ENCODE measurements around the gene CFB.
A peak's percentile ranks its signal among the peaks of the same experiment; 100 is the strongest.

CFB gene

DNA sequence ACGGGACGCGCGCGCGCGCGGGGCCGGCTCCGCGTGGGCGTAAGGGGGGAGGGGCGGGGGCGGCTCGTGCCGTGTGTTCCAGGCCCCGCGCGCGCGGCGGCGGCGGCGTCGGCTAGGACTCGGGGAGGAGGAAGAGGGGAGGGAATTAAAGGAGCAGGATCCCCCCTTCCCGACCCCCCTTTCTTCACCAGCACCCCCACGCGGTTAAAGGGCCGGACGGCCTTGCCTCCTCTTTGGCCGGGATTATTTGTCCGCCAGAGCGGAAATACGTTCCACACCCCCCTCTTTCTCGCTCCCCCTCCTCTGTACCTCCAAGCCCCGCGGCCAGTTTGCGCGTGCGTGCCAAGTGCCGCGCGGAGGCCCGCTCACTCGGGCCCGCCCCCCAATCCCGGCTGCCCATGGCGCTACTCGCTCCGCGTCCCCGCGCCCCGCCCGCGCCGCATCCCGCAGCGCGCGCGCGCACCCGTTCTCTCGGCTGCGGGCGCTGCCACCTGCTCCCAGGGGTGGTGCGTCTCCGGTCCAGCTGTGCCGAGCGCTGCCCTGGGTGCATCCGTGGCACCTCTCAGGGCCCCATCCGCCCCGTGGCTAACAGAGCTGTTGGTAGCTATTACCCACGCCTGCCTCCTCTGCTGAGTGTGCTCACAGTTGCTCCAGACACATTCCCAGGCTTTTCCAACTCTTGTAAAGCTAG lies 43.8 kb upstream of the CFB start, which contains the start of gene ZBTB12:
ZBTB12 (minus strand) TSS at position 134 of the 691 bp plus-strand sequence. CDS start 781 bp downstream, outside the sequence.
- H3F3A ChIP-seq (ENCODE audit: control insufficient read depth, insufficient read depth) = peaks cover 17% of the 10 kb centered on the region

DNA sequence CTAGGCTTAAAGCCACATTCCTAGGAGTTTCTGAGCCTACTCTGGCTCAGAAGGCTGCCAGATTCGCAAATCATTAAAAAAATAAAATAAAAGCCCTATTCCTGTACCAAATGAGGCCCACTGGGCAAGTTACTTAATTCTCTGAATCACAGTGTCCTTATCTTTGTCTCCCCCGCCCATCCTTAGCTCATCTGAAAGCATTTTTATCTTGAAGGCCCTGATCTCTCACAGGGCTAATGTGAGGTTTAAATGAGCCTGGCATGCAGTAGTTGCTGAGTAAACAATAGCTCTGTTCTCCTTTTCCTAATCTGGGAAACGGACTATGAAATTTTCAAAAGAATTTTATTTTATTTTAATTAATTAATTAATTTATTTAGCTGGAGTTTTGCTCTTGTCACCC lies 41.9 kb upstream of the CFB start:
- Histone ChIP-seq H3K9me3 (ENCODE audit: control insufficient read depth, insufficient read depth, low read length) (no peaks in the 10 kb centered on the region), H3K4me3 (ENCODE audit: low read length) (no peak overlapping the region), H3K79me2 (ENCODE audit: control insufficient read depth, low read length) (peaks cover 13% of the 10 kb centered on the region), H3K27me3 (ENCODE audit: control insufficient read depth, low read length) (peaks cover 23% of the 10 kb centered on the region), H3K36me3 (ENCODE audit: control insufficient read depth, low read length) (no peaks in the 10 kb centered on the region; the same call in 1 of the 2 replicates), H3K4me2 (ENCODE audit: low read length) (no peak overlapping the region), H3K9me2 (replicated peaks; ENCODE audit: control insufficient read depth, low read length) (no peaks in the 10 kb centered on the region), H3F3A (ENCODE audit: control insufficient read depth, insufficient read depth) (peaks cover 17% of the 10 kb centered on the region), H3K4me1 (ENCODE audit: control insufficient read depth, low read length) (peaks cover 29% of the 10 kb centered on the region), H4K20me1 (ENCODE audit: control insufficient read depth, insufficient read depth, low read depth, low read length) (no peaks in the 10 kb centered on the region), H3K27ac (ENCODE audit: low read depth, low read length) (no peak overlapping the region)
- TF ChIP-seq, protein P1, sequence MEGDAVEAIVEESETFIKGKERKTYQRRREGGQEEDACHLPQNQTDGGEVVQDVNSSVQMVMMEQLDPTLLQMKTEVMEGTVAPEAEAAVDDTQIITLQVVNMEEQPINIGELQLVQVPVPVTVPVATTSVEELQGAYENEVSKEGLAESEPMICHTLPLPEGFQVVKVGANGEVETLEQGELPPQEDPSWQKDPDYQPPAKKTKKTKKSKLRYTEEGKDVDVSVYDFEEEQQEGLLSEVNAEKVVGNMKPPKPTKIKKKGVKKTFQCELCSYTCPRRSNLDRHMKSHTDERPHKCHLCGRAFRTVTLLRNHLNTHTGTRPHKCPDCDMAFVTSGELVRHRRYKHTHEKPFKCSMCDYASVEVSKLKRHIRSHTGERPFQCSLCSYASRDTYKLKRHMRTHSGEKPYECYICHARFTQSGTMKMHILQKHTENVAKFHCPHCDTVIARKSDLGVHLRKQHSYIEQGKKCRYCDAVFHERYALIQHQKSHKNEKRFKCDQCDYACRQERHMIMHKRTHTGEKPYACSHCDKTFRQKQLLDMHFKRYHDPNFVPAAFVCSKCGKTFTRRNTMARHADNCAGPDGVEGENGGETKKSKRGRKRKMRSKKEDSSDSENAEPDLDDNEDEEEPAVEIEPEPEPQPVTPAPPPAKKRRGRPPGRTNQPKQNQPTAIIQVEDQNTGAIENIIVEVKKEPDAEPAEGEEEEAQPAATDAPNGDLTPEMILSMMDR (IDR thresholded peaks at IDR 0.05; ENCODE audit: low read depth, low read length, poor library complexity, severe bottlenecking) = no peak
- no peak for TF ChIP-seq EZH2phosphoT487 (IDR thresholded peaks at IDR 0.05; ENCODE audit: borderline replicate concordance, low read length)

More for the DNA sequence above, 43.8 kb upstream of the CFB start, which contains the start of gene ZBTB12:
- H3K79me2 ChIP-seq (ENCODE audit: control insufficient read depth, low read length) = peaks cover 29% of the 10 kb centered on the region
- H4K20me1 ChIP-seq (ENCODE audit: control insufficient read depth, insufficient read depth, low read depth, low read length) = no peaks in the 10 kb centered on the region
- no peaks in the 10 kb centered on the region for H3K9me3 ChIP-seq (ENCODE audit: control insufficient read depth, insufficient read depth, low read length)
- H3K36me3 ChIP-seq (ENCODE audit: control insufficient read depth, low read length) = peaks cover 4% of the 10 kb centered on the region
- H3K27ac ChIP-seq (ENCODE audit: low read depth, low read length) = 0 out of 2 replicates have a peak within 1 kb of the TSS, but pooled peaks have one; percentile 33
- H3K4me2 ChIP-seq (ENCODE audit: low read length) = peak within 1 kb of the TSS; percentile 65
- H3K27me3 ChIP-seq (ENCODE audit: control insufficient read depth, low read length) = peaks cover 17% of the 10 kb centered on the region
- H3K4me3 ChIP-seq (ENCODE audit: low read length) = peak within 1 kb of the TSS; percentile 70
- peaks cover 31% of the 10 kb centered on the region for H3K4me1 ChIP-seq (ENCODE audit: control insufficient read depth, low read length)
- TF ChIP-seq, protein P1 (IDR thresholded peaks at IDR 0.05; ENCODE audit: low read depth, low read length, poor library complexity, severe bottlenecking) = no peak
- TF ChIP-seq EZH2phosphoT487 (IDR thresholded peaks at IDR 0.05; ENCODE audit: borderline replicate concordance, low read length) = no peak
- no peaks in the 10 kb centered on the region for H3K9me2 ChIP-seq (replicated peaks; ENCODE audit: control insufficient read depth, low read length)

DNA sequence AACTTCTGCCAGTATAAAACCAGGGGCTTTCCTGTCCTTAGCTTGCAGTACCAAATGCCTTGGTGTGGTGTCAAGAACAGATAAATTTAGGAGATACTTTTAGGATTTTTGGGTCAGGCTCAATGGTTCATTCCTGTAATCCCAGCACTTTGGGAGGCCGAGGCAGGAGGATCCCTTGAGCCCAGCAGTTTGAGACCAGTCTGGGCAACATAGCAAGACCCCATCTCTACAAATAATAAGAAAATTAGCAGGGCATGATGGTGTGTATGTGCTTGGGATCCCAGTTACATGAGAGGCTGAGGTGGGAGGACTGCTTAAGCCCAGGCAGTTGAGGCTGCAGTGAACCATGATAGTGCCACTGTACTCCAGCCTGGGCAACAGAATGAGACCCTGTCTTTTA lies 40.9 kb upstream of the CFB start:
- Histone ChIP-seq H3K4me3 (ENCODE audit: low read length) (no peak overlapping the region), H3K79me2 (ENCODE audit: control insufficient read depth, low read length) (peaks cover 8% of the 10 kb centered on the region), H3K36me3 (ENCODE audit: control insufficient read depth, low read length) (no peaks in the 10 kb centered on the region; the same call in 1 of the 2 replicates), H3F3A (ENCODE audit: control insufficient read depth, insufficient read depth) (peaks cover 12% of the 10 kb centered on the region), H3K9me3 (ENCODE audit: control insufficient read depth, insufficient read depth, low read length) (no peaks in the 10 kb centered on the region), H4K20me1 (ENCODE audit: control insufficient read depth, insufficient read depth, low read depth, low read length) (no peaks in the 10 kb centered on the region), H3K9me2 (replicated peaks; ENCODE audit: control insufficient read depth, low read length) (no peaks in the 10 kb centered on the region), H3K27me3 (ENCODE audit: control insufficient read depth, low read length) (peaks cover 23% of the 10 kb centered on the region), H3K4me1 (ENCODE audit: control insufficient read depth, low read length) (peaks cover 19% of the 10 kb centered on the region), H3K27ac (ENCODE audit: low read depth, low read length) (no peak overlapping the region), H3K4me2 (ENCODE audit: low read length) (no peak overlapping the region)
- TF ChIP-seq, protein P1 (IDR thresholded peaks at IDR 0.05; ENCODE audit: low read depth, low read length, poor library complexity, severe bottlenecking) = no peak
- TF ChIP-seq EZH2phosphoT487 (IDR thresholded peaks at IDR 0.05; ENCODE audit: borderline replicate concordance, low read length) = no peak
